GM21360 (cell line): ENCODE results near the gene NIPBL.
A peak's percentile ranks its signal among the peaks of the same experiment; 100 is the strongest.
"Not testable (repeated sequence)": the region's sequence is repeated elsewhere in the genome, so short reads cannot be mapped to it uniquely, and the experiment has no call there.

Source experiments
- ATAC-seq: cut with Tn5 transposase; IDR thresholded peaks from one replicate; pipeline ENCODE4 v1.9.1; 2021; ENCODE audit warnings: mild to moderate bottlenecking, moderate library complexity; ENCODE audit not compliant: unreplicated experiment

Gene NIPBL

DNA sequence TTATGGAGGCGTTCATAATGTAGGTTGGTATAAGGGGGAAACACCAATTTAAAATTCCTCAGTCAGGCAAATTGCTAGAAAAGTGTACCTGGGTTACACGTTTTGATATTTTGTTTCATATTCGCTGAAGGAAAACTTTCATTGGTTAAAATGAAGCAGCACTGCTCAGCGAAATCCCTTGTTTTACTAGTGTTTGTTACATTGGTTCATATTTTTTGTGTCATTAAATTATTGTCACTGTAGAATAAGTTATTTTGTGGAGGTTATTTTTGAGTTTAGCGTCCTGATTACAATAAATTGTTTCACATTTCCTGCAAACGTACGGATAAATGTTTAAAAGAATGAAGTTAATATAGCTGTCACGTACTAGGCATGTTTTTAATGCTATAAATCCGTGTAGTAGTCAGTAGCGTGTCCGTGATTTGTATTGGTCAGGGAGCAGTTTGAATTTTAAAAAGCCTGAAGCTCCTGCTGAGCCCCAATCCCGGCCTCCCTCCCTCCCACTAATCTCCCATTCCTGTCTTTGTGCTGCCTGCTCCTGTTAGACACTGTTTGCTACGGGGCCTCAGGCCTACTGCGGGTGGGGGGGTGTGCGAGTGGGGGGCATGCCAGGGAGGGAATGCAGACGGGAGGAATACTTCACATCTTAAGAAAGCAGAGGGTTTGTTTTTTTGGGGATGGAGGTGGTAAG is 2.0 kb downstream of the NIPBL start:
- ATAC-seq = no peak

DNA sequence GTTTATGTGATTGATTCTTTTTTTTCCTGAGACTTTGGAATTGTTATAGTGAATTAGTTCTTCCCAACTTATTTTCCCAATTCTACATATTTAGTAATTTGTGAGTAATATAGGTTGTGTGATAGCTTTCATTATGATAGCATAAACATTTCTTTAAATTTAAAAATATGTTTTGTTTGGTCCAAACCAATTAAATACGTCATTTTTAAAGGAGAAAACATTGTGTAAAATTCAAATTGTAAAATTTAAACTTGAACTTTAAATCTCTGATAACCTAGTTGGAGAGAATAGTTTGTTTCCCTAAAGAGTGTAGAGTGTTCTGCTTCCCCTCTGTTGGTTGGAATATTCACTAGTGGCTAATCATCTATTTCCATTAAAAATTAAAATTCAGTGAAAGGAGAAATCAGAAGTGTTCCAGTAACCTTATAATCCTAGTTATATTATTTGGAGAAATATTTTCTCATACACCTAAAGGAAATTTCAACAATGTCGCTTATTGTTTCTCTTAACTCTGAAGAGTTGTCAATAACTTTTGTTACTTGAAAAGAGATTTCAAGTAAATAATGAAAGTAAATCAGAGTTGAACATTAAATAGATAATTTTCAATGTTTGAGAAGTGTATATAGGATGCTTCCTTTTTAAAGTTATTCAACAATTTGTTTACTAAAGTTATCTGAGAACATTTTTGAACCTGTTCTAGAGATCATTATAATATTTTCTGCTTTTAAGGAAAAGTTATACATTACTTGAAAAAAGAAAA is 2.9 kb downstream of the NIPBL start:
- no peak for ATAC-seq

- ATAC-seq = no peak
These were observed 4.2 kb downstream of the NIPBL start for GRCh38 chr5:36880761-36881160.

DNA sequence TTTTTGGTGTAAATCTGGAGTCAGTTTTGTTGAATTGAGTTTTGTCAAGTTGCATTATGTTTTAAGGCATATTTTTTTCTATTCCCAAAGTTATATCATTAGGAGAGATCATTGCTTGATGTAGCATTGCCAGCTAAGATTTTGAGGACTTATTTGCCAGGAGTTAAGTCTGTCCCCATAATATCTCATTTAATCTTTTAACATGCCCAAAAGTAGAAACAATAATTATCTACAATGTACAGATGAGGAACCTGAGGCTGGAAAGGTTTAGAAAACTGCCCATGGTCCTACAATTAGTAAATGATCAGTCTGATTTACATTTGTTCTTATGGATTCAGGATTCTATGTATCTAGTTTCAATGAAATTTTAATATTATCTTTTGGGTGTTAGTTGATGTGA is 4.7 kb downstream of the NIPBL start:
- no peak for ATAC-seq

GRCh38 chr5:36881807-36882206 is 5.2 kb downstream of the NIPBL start:
- ATAC-seq = peak; percentile 6

GRCh38 chr5:36882250-36882649 is 5.7 kb downstream of the NIPBL start:
- peak; percentile 39 for ATAC-seq

GRCh38 chr5:36883894-36884462 is 7.4 kb downstream of the NIPBL start:
- ATAC-seq = no peak

DNA sequence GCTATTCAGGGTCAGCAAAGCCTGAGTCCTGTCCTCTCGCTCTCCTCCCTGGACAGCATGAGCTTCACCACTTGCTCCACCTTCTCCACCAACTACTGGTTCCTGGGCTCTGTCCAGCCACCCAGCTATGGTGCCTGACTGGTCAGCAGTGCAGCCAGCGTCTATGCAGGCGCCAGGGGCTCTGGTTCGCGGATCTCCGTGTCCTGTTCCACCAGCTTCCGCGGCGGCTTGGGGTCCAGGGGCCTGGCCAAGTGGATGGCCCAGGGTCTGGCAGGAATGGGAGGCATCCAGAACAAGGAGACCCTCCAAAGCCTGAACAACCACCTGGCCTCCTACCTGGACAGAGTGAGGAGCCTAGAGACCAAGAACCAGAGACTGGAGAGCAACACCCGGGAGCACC is 8.6 kb downstream of the NIPBL start:
- ATAC-seq = no peak

GRCh38 chr5:36885566-36886485 is 9.3 kb downstream of the NIPBL start:
- no peak for ATAC-seq

DNA sequence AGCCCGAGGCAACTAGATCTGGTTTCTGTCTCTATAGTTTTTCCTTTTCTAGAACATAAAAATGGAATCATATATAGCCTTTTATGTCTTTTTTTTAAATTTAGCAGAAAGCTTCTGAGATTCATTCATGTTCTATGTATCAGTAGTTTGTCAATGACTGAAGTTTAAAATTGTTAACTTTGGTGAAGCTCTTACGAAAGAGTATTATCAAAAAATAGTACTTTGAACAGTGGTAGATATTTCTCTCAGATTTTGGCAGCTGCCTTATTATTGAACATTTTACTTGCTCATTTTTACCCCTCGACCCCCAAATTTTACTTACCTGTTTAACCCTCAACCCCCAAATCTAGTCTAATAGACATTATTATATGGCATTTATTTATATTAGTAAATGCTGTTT is 10.2 kb downstream of the NIPBL start:
- no peak for ATAC-seq

- no peak for ATAC-seq
These were observed 11.0 kb downstream of the NIPBL start for GRCh38 chr5:36887532-36887931.

- no peak for ATAC-seq
These were observed 11.7 kb downstream of the NIPBL start for GRCh38 chr5:36888303-36888702.

GRCh38 chr5:36889264-36889663 is 12.7 kb downstream of the NIPBL start:
- no peak for ATAC-seq

GRCh38 chr5:36891266-36891665 is 14.7 kb downstream of the NIPBL start:
- no peak for ATAC-seq

DNA sequence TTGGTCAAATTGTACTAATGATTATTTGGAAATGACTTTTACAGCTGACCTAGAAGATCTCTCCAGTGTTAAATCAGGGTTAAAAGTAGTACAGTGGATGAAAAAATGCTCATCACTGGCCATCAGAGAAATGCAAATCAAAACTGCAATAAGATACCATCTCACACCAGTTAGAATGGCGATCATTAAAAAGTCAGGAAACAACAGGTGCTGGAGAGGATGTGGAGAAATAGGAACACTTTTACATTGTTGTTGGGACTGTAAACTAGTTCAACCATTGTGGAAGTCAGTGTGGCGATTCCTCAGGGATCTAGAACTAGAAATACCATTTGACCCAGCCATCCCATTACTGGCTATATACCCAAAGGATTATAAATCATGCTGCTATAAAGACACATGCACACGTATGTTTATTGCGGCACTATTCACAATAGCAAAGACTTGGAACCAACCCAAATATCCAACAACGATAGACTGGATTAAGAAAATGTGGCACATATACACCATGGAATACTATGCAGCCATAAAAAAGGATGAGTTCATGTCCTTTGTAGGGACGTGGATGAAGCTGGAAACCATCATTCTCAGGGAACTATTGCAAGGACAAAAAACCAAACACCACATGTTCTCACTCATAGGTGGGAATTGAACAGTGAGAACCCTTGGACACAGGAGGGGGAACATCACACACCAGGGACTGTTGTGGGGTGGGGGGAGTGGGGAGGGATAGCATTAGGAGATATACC is 15.7 kb downstream of the NIPBL start:
- ATAC-seq = not testable (repeated sequence)

- no peak for ATAC-seq
These were observed 18.4 kb downstream of the NIPBL start for GRCh38 chr5:36894954-36895353.

GRCh38 chr5:36896476-36896875 is 19.9 kb downstream of the NIPBL start:
- ATAC-seq = no peak

- ATAC-seq = no peak
These were observed 21.0 kb downstream of the NIPBL start for GRCh38 chr5:36897616-36898015.

DNA sequence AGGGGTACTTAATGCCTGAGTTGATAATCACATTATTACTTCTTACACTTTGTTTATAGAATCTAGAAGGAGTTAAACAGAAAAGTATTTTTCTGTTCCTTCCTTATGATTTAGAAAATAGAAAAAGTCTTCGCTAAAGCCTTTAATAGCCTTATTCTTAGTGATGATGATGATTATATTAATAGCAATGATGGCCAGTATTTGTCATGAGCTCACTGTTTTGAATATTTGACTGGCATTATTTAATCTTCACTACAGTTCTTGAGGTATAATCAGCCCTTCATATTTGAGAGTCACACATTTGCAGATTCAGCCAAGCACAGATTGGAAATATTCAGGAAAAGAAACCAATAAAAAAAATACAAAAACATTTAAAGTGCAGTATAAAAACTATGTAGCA is 23.3 kb downstream of the NIPBL start:
- ATAC-seq = no peak

- no peak for ATAC-seq
These were observed 23.7 kb downstream of the NIPBL start for GRCh38 chr5:36900283-36900682.
